CD4-positive, alpha-beta T cell (primary cell): Measurements from ENCODE around the gene MAP4K3. TPM values are rescaled to one million over a fixed set of nuclear protein-coding genes. Genes with fewer than 3 reads are reported as not detected.
A peak's percentile ranks its signal among the peaks of the same experiment; 100 is the strongest.

Source experiments
- ATAC-seq: fragments of 200-7000 bp; cut with Tn5 transposase; one replicate; pipeline ENCODE4 v1.10.0; 2022; ENCODE audit warnings: mild to moderate bottlenecking; ENCODE audit not compliant: poor library complexity
- CTCF ChIA-PET: fragments of 350-600 bp; sonication (Branson Sonifier 250); formaldehyde crosslinking; loops from one replicate; lab custom pipeline; 2021; ENCODE audit warnings: antibody characterized with exemption, inconsistent platforms; lab: Charles Lee
- POLR2A ChIA-PET: fragments of 350-600 bp; sonication (Branson Sonifier 250); formaldehyde crosslinking; loops from one replicate; lab custom pipeline; 2021; ENCODE audit warnings: antibody characterized with exemption, inconsistent platforms; lab: Charles Lee
- DNase-seq, 14 experiments: peaks; one replicate each; pipeline ENCODE4 v3.0.0-alpha.2; 2013 to 2020; ENCODE audit warnings: mixed read lengths in 2 of 14
- H3K27ac ChIP-seq, 2 donors: one replicate each; pipeline versions ENCODE4 v1.5.1 to v1.7.0; 2013; ENCODE audit warnings: low read length in 2 of 2, low read depth in 1 of 2, mild to moderate bottlenecking in 1 of 2
- H3K27me3 ChIP-seq, 2 experiments: 1 replicate in 1 of 2; 2 replicates in 1 of 2; pipeline versions ENCODE4 v1.6.1 to v1.7.0; 2013; ENCODE audit warnings: low read length in 2 of 2, control low read depth in 1 of 2, mild to moderate bottlenecking in 1 of 2, moderate library complexity in 1 of 2; ENCODE audit not compliant: insufficient read depth in 2 of 2, control insufficient read depth in 1 of 2
- H3K36me3 ChIP-seq: one replicate; pipeline ENCODE4 v1.6.1; 2013; ENCODE audit warnings: low read length, control low read depth; ENCODE audit not compliant: insufficient read depth
- H3K4me1 ChIP-seq: one replicate; pipeline ENCODE4 v1.6.1; 2013; ENCODE audit warnings: low read length, control low read depth; ENCODE audit not compliant: insufficient read depth
- H3K4me3 ChIP-seq: one replicate; pipeline ENCODE4 v1.5.1; 2013; ENCODE audit warnings: mild to moderate bottlenecking, low read length, moderate library complexity
- H3K9me3 ChIP-seq, 2 experiments: 1 replicate in 1 of 2; 2 replicates in 1 of 2; pipeline versions ENCODE4 v1.6.1 to v1.7.0; 2013; ENCODE audit warnings: low read length in 2 of 2, mild to moderate bottlenecking in 2 of 2, control low read depth in 1 of 2, moderate library complexity in 1 of 2; ENCODE audit not compliant: control insufficient read depth in 1 of 2, insufficient read depth in 1 of 2
- H3K27ac Mint-ChIP-seq: one replicate; pipeline ENCODE4 v1.8.0; 2020; ENCODE audit warnings: mixed read lengths
- H3K27me3 Mint-ChIP-seq: one replicate; pipeline ENCODE4 v1.8.0; 2021; ENCODE audit warnings: mixed read lengths
- H3K36me3 Mint-ChIP-seq: one replicate; pipeline ENCODE4 v1.8.0; 2021; ENCODE audit warnings: low read depth, mixed read lengths
- H3K4me1 Mint-ChIP-seq: one replicate; pipeline ENCODE4 v1.8.0; 2021; ENCODE audit warnings: low read depth, mixed read lengths
- H3K4me3 Mint-ChIP-seq: one replicate; pipeline ENCODE4 v1.8.0; 2020; ENCODE audit warnings: mild to moderate bottlenecking, mixed read lengths
- H3K9me3 Mint-ChIP-seq: one replicate; pipeline ENCODE4 v1.8.0; 2020; ENCODE audit warnings: mixed read lengths
- intact Hi-C, 2 experiments: fragments of 100-400 bp; cut with DNase I in 1 of 2; cut with micrococcal nuclease in 1 of 2; formaldehyde crosslinking; loops; one replicate each; pipeline versions ENCODE4 v1.15.1 to v1.9.0; 2023 to 2025; cut with DNase I, micrococcal nuclease
- total RNA-seq, 174 experiments: library from RNA in 2 of 174; stranded (reverse) in 2 of 174; gene quantifications; one replicate each; pipeline ENCODE4 v1.2.3 and lab custom pipeline; 2021 to 2026
- TF ChIP-seq, protein P1 (sequence below): fragments of 200-600 bp; IDR thresholded peaks from one replicate; pipeline ENCODE4 v1.8.0; 2022; ENCODE audit warnings: antibody characterized with exemption, mild to moderate bottlenecking

MAP4K3 gene
- total RNA-seq, 2 experiments from 2014 or later = 18.4 to 22.5 TPM

DNA sequence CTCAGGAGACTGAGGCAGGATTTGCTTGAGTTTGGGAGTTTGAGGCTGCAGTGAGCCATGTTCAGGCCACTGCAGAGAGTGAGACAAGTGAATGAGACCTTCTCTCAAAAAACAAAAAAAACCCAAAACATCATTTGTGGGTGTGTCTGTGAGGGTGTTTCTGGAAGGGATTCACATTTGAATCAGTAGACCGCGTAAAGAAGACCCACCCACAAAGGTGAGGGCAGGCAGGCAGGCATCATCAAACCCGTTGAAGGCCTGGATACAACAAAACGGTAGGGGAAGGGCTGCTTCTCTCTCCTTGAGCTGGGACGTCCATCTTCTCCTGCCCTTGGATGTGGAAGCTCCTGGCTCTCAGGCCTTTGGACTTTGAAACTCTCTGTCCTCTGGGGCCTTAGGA is 218.7 kb downstream of the MAP4K3 start:
- ChIA-PET CTCF (interaction anchor here (0.8 kb wide), 1 partner anchor 85 kb away, joined by 3 read pairs; no protein-coding TSS in a partner anchor), POLR2A (interaction anchor here (2.1 to 5.4 kb wide), 3 partner anchors 9 to 98 kb away, joined by 17 to 99 read pairs (median 71); partner anchors contain the start of gene SOS1)
- no peaks in the 10 kb centered on the region for H3K27me3 ChIP-seq
- no peaks in the 10 kb centered on the region for H3K36me3 Mint-ChIP-seq
- H3K27ac ChIP-seq = peak overlapping the region in 1 of 2 donors; percentile 11
- peaks cover 33% of the 10 kb centered on the region for H3K4me1 Mint-ChIP-seq
- H3K36me3 ChIP-seq = no peaks in the 10 kb centered on the region
- no peaks in the 10 kb centered on the region for H3K9me3 ChIP-seq
- intact Hi-C loops = no loop called here
- no peak overlapping the region for H3K4me3 Mint-ChIP-seq
- no peaks in the 10 kb centered on the region for H3K9me3 Mint-ChIP-seq
- no peaks in the 10 kb centered on the region for H3K27me3 Mint-ChIP-seq
- peak overlapping the region; percentile 59 for H3K27ac Mint-ChIP-seq
- H3K4me3 ChIP-seq = no peak overlapping the region
- peaks cover 43% of the 10 kb centered on the region for H3K4me1 ChIP-seq
- ATAC-seq (no peak), DNase-seq (peak in 3 of 14 experiments; percentile 8 to 20 (median 17))
- TF ChIP-seq, protein P1, sequence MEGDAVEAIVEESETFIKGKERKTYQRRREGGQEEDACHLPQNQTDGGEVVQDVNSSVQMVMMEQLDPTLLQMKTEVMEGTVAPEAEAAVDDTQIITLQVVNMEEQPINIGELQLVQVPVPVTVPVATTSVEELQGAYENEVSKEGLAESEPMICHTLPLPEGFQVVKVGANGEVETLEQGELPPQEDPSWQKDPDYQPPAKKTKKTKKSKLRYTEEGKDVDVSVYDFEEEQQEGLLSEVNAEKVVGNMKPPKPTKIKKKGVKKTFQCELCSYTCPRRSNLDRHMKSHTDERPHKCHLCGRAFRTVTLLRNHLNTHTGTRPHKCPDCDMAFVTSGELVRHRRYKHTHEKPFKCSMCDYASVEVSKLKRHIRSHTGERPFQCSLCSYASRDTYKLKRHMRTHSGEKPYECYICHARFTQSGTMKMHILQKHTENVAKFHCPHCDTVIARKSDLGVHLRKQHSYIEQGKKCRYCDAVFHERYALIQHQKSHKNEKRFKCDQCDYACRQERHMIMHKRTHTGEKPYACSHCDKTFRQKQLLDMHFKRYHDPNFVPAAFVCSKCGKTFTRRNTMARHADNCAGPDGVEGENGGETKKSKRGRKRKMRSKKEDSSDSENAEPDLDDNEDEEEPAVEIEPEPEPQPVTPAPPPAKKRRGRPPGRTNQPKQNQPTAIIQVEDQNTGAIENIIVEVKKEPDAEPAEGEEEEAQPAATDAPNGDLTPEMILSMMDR = no peak

DNA sequence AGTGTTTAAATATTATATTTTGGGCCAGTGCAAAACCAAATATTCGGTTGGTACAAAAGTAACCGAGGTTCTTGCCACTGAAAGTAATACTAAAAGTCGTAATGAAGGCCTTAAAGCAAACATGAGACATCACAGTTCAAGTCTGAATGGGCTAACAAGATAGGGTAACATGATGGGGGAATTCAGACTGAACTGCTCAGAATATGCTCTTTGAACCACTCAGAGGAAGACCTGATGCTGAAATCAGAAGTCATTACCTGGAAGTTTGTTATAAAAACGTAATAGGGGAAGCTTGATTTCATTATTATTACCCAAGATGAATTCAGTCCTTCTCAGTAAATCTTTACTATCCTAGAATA is 219.9 kb downstream of the MAP4K3 start:
- Histone ChIP-seq H3K9me3 (no peaks in the 10 kb centered on the region), H3K4me3 (no peak overlapping the region), H3K27me3 (no peaks in the 10 kb centered on the region), H3K36me3 (no peaks in the 10 kb centered on the region), H3K27ac (peak overlapping the region in 1 of 2 donors; percentile 36), H3K4me1 (peaks cover 43% of the 10 kb centered on the region)
- ChIA-PET CTCF (interaction anchor here (1.0 to 1.9 kb wide), 2 partner anchors 11 to 97 kb away, joined by 3 to 8 read pairs; partner anchors contain the start of gene SOS1), POLR2A (interaction anchor here (0.6 to 5.4 kb wide), 8 partner anchors 9 to 466 kb away, joined by 3 to 99 read pairs (median 6); partner anchors contain the start of genes SOS1 and SRSF7)
- Mint-ChIP-seq H3K4me1 (peaks cover 33% of the 10 kb centered on the region), H3K4me3 (peak overlapping the region; percentile 6), H3K36me3 (no peaks in the 10 kb centered on the region), H3K9me3 (no peaks in the 10 kb centered on the region), H3K27me3 (no peaks in the 10 kb centered on the region), H3K27ac (peak overlapping the region; percentile 59)
- DNase-seq = no peak
- intact Hi-C loops = loop anchor here in 1 of 2 experiments (2.0 kb wide), 1 partner anchor 92 kb away; no protein-coding TSS in a partner anchor
- TF ChIP-seq, protein P1 = no peak
- peak; percentile 70 for ATAC-seq

DNA sequence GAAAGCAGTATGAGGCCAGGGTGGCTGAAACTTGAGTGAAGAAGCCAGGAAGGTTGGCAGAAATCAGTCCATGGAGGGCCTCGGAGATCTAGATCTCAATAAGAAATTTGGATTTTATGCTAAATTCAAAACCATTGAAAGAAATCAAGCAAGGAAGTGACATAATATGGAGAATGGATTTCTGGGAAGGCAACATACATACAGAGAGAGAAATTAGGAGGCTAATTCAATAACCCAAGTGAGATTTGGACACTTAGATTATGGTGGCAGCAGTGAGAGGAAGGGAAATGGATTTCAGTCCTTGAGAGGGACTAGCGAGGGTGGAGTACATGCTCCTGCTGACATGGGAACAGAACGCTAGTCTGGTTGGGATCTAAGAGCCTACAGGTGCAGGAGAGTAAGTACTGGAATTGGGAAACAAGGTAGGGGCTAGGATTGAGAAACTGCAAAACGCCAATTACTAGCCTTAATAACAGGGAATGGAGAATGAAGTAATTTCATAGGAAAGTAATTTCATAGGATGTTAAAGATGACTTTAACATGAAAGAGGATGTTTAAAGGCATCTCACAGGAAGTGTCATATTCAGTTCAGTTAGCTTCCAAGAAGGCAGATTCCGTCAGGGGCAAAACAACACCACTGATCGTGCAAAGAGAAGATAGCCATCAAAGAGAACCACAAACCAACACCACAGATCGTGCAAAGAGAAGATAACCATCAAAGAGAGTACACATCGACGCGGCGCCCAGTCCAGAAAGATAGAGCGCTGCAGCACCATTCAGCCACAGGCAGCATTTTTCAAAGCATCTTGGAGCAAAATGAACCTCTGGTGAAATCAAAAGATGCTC is 220.5 kb downstream of the MAP4K3 start:
- H3K9me3 Mint-ChIP-seq = no peaks in the 10 kb centered on the region
- ATAC-seq (peak; percentile 86), DNase-seq (peak; percentile 51 to 94 (median 66))
- peaks cover 33% of the 10 kb centered on the region for H3K4me1 Mint-ChIP-seq
- intact Hi-C loops = loop anchor here in 1 of 2 experiments (1.0 to 2.0 kb wide), 2 partner anchors 45 to 92 kb away; no protein-coding TSS in a partner anchor
- no peaks in the 10 kb centered on the region for H3K27me3 Mint-ChIP-seq
- peak overlapping the region; percentile 49 to 69 for H3K27ac ChIP-seq
- peaks cover 43% of the 10 kb centered on the region for H3K4me1 ChIP-seq
- H3K36me3 ChIP-seq = no peaks in the 10 kb centered on the region
- H3K36me3 Mint-ChIP-seq = no peaks in the 10 kb centered on the region
- H3K27ac Mint-ChIP-seq = peak overlapping the region; percentile 59
- no peak overlapping the region for H3K4me3 ChIP-seq
- H3K4me3 Mint-ChIP-seq = peak overlapping the region; percentile 64
- no peaks in the 10 kb centered on the region for H3K9me3 ChIP-seq
- ChIA-PET POLR2A (interaction anchor here (0.6 to 5.4 kb wide), 10 partner anchors 9 to 465 kb away, joined by 3 to 99 read pairs (median 4); partner anchors contain the start of genes SOS1 and SRSF7), CTCF (interaction anchor here (1.9 kb wide), 1 partner anchor 11 kb away, joined by 8 read pairs; no protein-coding TSS in a partner anchor)
- H3K27me3 ChIP-seq = no peaks in the 10 kb centered on the region
- TF ChIP-seq, protein P1 = no peak
